T-helper 1 cell treated with Interleukin-12 subunit alpha and Interleukin-12 subunit beta and Interleukin-4 antibody, amounts not matched to agents 30 ng/mL and 1 ng/mL, for 36 hours (primary cell): ENCODE results near the gene TSHZ3. TPM values are rescaled to one million over a fixed set of nuclear protein-coding genes. Genes with fewer than 3 reads are reported as not detected.

ENCODE experiments used
- intact Hi-C: fragments of 100-400 bp; cut with micrococcal nuclease; formaldehyde crosslinking; loops from one replicate; pipeline ENCODE4 v1.15.1; 2024
- total RNA-seq: library from RNA; stranded (reverse); gene quantifications from 2 replicates; pipeline ENCODE4 v1.2.3, GENCODE V29; 2022

The TSHZ3 gene
- total RNA-seq, result 2.2 and 2.9 TPM in 2 replicates

DNA sequence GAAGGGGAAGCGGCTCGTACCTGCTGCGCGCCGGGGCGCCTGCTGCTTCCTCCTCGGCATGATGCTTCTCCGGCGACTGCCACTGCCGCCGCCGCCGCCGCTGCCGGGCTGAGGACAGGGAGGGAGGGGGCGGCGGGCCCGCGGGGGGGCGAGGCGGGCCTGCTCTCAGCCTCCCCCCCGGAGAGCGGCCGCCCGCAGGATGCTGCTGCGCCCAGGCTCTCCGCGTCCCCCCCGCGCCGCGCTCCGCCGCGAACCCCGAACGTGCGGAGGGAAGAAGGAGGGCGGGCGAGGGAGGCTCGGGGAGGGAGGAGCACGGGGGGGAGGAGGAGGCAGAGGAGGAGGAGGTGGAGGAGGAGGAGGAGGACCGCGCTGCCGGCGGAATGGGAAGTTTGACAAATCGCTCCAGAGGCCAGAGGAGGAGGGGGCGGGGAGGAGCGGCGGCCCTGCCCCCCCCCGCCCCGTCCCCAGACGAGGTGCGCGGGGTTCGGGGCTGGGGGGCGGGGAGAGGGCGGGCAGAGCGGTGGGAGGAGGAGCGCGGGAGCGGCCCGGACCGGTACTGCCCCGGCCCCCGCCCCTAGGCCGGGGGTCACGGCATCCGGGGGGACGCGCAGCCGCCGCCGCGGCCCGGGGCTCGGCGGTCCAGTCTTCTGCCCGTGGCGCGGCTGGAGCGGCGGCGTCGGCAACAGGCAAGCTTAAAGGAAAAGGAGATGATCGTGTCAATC lies at the start of gene TSHZ3:
TSHZ3 (minus strand) TSS at position 277 of the 722 bp plus-strand sequence; CDS start at position 60, 217 bp downstream.
- intact Hi-C loops, result loop anchor here (1.0 to 5.0 kb wide), 3 partner anchors 9 to 1233 kb away; partner anchors contain the start of gene PDCD5

- intact Hi-C loops, result no loop called here
Measured at GRCh38 chr19:31397308-31397707, 48.1 kb upstream of the TSHZ3 start.

DNA sequence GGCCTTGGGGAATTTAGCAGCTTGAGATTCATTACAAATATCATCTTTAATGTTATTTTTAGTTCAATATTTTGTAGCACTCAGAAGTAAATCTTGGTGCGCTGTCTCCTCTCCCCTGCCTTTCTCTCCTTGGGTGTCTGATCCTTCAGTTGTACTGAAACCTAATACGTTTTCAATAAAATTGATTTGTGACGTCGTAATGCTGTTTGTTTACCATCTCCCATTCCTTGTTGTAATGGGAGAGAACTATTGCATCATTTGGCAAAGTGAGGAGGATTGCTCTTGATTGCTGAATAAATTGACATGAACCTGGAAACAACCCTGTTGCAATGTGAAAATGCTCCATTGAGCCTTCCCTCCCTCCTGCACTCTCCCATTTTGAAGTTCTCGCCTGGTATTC lies 43.2 kb upstream of the TSHZ3 start:
- intact Hi-C loops, result no loop called here

DNA sequence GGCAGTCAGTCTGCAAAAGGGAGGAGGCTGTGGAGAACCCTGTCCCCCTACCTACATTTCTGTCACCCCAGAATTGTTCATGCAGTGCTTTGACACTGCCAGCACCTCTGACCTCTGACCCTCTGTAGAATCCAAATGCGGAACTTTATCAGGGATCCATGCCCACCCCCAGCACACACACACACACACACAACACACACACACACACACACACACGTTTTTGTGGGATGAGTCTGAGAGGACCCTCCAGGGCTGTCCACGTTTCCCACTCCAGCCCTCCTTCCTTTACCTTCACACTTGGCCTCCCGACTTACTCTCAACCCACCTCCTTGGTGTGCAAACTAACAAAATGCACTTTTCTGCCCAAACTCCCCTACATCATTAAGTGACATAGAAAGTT lies 42.3 kb upstream of the TSHZ3 start:
- intact Hi-C loops, result no loop called here

GRCh38 chr19:31390711-31391110 lies 41.5 kb upstream of the TSHZ3 start:
- intact Hi-C loops, result no loop called here

- intact Hi-C loops, result no loop called here
Measured at GRCh38 chr19:31389874-31390273, 40.6 kb upstream of the TSHZ3 start.

- intact Hi-C loops, result no loop called here
Measured at GRCh38 chr19:31387717-31388301, 38.6 kb upstream of the TSHZ3 start.

GRCh38 chr19:31386806-31387205 lies 37.6 kb upstream of the TSHZ3 start:
- intact Hi-C loops, result no loop called here

- intact Hi-C loops, result no loop called here
Measured at GRCh38 chr19:31385744-31386143, 36.5 kb upstream of the TSHZ3 start.

GRCh38 chr19:31383553-31383952 lies 34.3 kb upstream of the TSHZ3 start:
- intact Hi-C loops, result no loop called here

GRCh38 chr19:31380854-31381253 lies 31.6 kb upstream of the TSHZ3 start:
- intact Hi-C loops, result no loop called here

DNA sequence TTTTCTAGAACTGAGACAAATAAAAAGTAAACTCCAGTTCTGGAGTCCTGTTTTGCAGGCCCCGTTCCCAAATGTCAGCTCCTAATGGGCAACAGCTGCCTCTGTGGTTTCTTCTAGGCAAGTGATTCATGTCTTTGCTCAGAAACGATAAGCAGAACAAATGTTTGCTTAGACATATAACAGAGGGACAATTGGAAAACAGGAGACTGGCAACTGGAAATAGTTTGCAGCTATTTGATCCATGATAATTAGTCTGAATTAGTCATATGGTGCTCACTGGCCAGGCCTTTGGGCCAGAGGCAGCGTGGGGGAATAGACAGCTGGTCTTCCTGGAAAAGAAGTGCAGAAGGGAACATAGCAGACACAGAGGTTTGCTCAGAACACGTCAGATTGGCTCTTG lies 29.2 kb upstream of the TSHZ3 start:
- intact Hi-C loops, result no loop called here

DNA sequence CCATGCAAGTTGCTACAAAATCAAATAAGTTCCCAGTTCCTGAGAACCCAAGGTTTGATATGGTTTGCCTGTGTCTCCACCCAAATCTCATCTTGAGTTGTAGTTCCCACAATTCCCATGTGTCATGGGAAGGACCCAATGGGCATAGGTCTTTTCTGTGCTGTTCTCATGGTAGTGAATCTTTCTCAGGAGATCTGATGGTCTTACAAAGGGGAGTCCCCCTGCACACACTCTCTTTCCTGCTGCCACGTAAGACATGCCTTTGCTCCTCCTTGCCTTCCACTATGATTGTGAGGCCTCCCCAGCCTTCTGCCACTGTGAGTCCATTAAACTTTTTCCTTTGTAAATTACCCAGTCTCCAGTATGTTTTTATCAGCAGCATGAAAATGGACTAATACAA lies 28.5 kb upstream of the TSHZ3 start:
- intact Hi-C loops, result no loop called here

GRCh38 chr19:31372246-31372781 lies 23.1 kb upstream of the TSHZ3 start:
- intact Hi-C loops, result loop anchor here (2.0 kb wide), 1 partner anchor 32 kb away; no protein-coding TSS in a partner anchor

GRCh38 chr19:31370216-31370615 lies 21.0 kb upstream of the TSHZ3 start:
- intact Hi-C loops, result no loop called here

- intact Hi-C loops, result no loop called here
Measured at GRCh38 chr19:31364963-31365362, 15.7 kb upstream of the TSHZ3 start.

DNA sequence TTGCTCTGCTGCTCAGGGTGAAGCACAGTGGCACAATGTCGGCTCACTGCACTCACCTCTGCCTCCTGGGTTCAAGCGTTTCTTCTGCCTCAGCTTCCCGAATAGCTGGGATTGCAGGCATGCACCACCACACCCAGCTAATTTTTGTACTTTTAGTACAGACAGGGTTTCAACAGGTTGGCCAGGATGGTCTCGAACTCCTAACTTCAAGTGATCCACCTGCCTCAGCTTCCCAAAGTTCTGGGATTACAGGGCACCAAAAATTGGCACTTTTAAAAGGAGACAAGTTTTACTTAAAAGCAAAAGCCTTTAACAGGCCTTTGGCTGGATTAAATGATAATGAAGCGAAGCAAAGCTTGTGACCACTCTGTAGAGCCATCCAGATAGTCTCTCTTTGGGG lies 12.5 kb upstream of the TSHZ3 start:
- intact Hi-C loops, result no loop called here

GRCh38 chr19:31357315-31357673 lies 8.1 kb upstream of the TSHZ3 start:
- intact Hi-C loops, result loop anchor here (1.0 to 10.0 kb wide), 6 partner anchors 303 to 868 kb away; no protein-coding TSS in a partner anchor

GRCh38 chr19:31356587-31357314 lies 7.5 kb upstream of the TSHZ3 start:
- intact Hi-C loops, result loop anchor here (1.0 to 10.0 kb wide), 6 partner anchors 302 to 868 kb away; no protein-coding TSS in a partner anchor

DNA sequence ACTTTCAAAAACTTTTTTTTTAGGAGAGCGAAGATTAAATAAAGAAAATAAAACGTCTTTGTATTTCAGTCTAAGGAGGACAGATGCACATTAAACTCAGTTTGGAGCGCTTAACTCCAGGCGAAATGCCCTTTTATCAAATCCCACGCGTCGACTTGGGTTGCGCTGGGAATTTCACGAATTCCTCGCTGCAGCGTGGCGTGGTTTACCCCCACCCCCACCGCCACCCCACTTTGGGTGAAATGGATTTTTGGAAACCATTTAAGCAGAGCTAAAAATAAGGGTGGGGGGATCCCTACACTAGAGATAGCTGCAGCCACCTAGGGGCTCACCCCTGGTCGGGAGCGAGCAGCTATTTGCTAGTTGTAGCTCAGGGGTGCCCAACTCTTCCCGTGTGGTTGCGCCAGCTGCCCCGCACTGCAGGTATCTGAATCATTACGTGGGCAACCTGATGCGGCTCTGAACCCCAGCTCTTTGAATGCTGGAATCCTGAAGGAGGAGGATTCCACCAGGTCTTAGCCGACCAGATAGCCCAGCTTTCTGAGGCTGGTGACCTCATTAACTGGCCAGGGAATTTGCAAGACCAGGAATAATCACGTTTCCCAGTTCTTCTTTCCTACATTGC lies 6.5 kb upstream of the TSHZ3 start:
- intact Hi-C loops, result loop anchor here (5.0 to 10.0 kb wide), 4 partner anchors 553 to 869 kb away; no protein-coding TSS in a partner anchor
